Suprapubic skin (tissue), 4 donors: ENCODE results near the gene RNF8. TPM values are rescaled to one million over a fixed set of nuclear protein-coding genes. Genes with fewer than 3 reads are reported as not detected.
"Not testable (repeated sequence)": the region's sequence is repeated elsewhere in the genome, so short reads cannot be mapped to it uniquely, and the experiment has no call there.

Experiments used
- DNase-seq, 2 donors: peaks; one replicate each; pipeline ENCODE4 v3.0.0-alpha.2; 2019; ENCODE audit warnings: low spot score in 2 of 2
- H3K27ac ChIP-seq: fragments of 200-600 bp; sonication (generic); one replicate; pipeline ENCODE4 v1.5.1; 2019
- H3K27me3 ChIP-seq: fragments of 200-600 bp; sonication (generic); one replicate; pipeline ENCODE4 v1.5.1; 2019
- H3K36me3 ChIP-seq: fragments of 200-600 bp; sonication (generic); one replicate; pipeline ENCODE4 v1.5.1; 2019
- H3K4me1 ChIP-seq: fragments of 200-600 bp; sonication (generic); one replicate; pipeline ENCODE4 v1.5.1; 2019
- H3K4me3 ChIP-seq: fragments of 200-600 bp; sonication (generic); one replicate; pipeline ENCODE4 v1.5.1; 2019; ENCODE audit warnings: mild to moderate bottlenecking
- H3K9me3 ChIP-seq: fragments of 200-600 bp; sonication (generic); one replicate; pipeline ENCODE4 v1.5.1; 2019
- POLR2AphosphoS5 ChIP-seq, 3 donors: sonication (generic); formaldehyde crosslinking; IDR thresholded peaks; one replicate each; pipeline ENCODE4 v1.6.1; 2017; ENCODE audit warnings: antibody characterized with exemption in 3 of 3
- WGBS: methylation state at CpG from one replicate; pipeline ENCODE4 v1.1.5; 2018; 5-methylcytosine and 5-hydroxymethylcytosine counted together
- total RNA-seq, 4 donors: library from RNA; depleted of rRNA; stranded (reverse); fragments of >200 nt; gene quantifications; one replicate each; pipeline ENCODE4 v1.1.0, GENCODE V29; 2016
- TF ChIP-seq, protein P1 (sequence below), 2 donors: fragments of 200-600 bp in 1 of 2; fragments of 450-650 bp in 1 of 2; sonication (generic) in 1 of 2; IDR thresholded peaks; one replicate each; pipeline ENCODE4 v1.5.1; 2016 to 2019; ENCODE audit warnings: antibody characterized with exemption in 2 of 2, mild to moderate bottlenecking in 1 of 2, moderate library complexity in 1 of 2

The RNF8 gene
- total RNA-seq, 4 donors from 2014 or later: 12.8 to 17.0 (median 14.3) TPM

DNA sequence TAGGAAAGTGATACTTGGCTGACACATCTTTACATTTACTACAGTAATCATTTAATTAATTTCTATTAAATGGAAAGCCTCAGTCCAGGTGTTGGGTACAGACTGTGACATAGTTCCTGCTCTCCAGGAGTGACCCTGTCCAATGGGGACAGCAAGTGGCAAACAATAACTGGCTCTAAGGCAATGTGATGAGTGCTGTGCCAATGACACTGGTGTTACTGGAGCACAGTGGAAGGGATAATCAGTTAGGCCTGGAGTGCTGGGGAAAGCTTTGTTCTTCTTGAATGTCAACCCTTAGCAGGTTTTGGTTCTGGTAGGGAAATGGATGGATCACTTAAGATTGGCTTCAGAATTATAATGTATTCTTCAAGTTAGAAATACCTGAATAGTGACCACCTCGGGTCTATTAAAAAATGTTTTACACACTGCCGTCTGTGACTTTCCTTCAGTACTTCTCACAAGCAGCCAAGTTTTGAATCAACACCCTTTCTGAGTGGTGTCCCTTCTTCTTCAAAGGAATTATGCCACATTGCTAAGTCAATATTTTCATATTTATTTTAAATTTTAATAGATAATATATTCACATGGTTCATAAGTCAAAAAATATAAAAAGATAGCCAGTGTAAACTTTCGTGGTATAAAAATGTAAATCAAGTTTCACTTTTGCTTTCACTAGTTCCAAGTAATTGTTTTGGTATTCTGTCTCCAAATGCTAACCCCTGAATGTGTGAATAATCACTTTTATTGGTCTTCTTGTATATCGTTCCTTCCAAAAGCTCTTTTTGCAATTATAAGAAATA, 88.8 kb downstream of the RNF8 start:
- H3K4me1 ChIP-seq: peaks cover 7% of the 10 kb centered on the region
- no peak for DNase-seq
- H3K27me3 ChIP-seq: no peaks in the 10 kb centered on the region
- no peak overlapping the region for H3K27ac ChIP-seq
- no peaks in the 10 kb centered on the region for H3K9me3 ChIP-seq
- WGBS: 23% methylated on average over 4 of the region's 4 CpGs
- TF ChIP-seq, protein P1, sequence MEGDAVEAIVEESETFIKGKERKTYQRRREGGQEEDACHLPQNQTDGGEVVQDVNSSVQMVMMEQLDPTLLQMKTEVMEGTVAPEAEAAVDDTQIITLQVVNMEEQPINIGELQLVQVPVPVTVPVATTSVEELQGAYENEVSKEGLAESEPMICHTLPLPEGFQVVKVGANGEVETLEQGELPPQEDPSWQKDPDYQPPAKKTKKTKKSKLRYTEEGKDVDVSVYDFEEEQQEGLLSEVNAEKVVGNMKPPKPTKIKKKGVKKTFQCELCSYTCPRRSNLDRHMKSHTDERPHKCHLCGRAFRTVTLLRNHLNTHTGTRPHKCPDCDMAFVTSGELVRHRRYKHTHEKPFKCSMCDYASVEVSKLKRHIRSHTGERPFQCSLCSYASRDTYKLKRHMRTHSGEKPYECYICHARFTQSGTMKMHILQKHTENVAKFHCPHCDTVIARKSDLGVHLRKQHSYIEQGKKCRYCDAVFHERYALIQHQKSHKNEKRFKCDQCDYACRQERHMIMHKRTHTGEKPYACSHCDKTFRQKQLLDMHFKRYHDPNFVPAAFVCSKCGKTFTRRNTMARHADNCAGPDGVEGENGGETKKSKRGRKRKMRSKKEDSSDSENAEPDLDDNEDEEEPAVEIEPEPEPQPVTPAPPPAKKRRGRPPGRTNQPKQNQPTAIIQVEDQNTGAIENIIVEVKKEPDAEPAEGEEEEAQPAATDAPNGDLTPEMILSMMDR (IDR thresholded peaks at IDR 0.05): no peak
- no peak for TF ChIP-seq POLR2AphosphoS5 (IDR thresholded peaks at IDR 0.05)
- peaks cover 55% of the 10 kb centered on the region for H3K36me3 ChIP-seq
- H3K4me3 ChIP-seq: peak overlapping the region; percentile 20

DNA sequence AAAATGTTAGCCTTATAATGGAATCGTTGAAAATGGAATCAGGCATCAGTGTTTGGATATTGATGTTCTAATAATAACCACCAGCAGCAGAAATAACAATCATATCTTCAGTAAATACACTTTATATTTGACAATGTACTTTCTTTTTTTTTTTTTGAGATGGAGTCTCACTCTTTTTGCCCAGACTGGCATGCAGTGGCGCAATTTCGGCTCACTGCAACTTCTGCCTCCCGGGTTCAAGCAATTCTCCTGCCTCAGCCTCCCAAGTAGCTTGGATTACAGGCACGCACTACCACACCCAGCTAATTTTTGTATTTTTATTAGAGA, 89.4 kb downstream of the RNF8 start:
- not testable (repeated sequence) for H3K4me1 ChIP-seq, H3K27me3 ChIP-seq, H3K27ac ChIP-seq, DNase-seq, H3K9me3 ChIP-seq
- peaks cover 56% of the 10 kb centered on the region for H3K36me3 ChIP-seq
- 76% methylated on average over 5 of the region's 5 CpGs for WGBS
- peak overlapping the region; percentile 20 for H3K4me3 ChIP-seq

Other genes with a start within 250 kb of the RNF8 start
- gene PIM1, start 183.8 kb upstream of the RNF8 start, total RNA-seq: 100 to 1,000 TPM in 2 of 4 donors, 10 to 100 TPM in 2; 63.6 to 158 (median 110) TPM
- gene TBC1D22B, start 96.2 kb upstream of the RNF8 start, total RNA-seq: 10 to 100 TPM; 14.2 to 19.6 (median 18.4) TPM
- 1 to 10 TPM in 2 of 4 donors, under 1 TPM in 1, not detected in 1; 0.30 to 3.3 (median 2.6) TPM for gene TMEM217, start 95.8 kb upstream of the RNF8 start, total RNA-seq
- gene CMTR1, start 79.2 kb downstream of the RNF8 start, total RNA-seq: 10 to 100 TPM; 27.0 to 65.7 (median 28.9) TPM
- gene CCDC167, start 145.9 kb downstream of the RNF8 start, total RNA-seq: 10 to 100 TPM; 16.3 to 31.3 (median 25.1) TPM